ENCODE measurements around the gene FRMPD1.
A peak's percentile ranks its signal among the peaks of the same experiment; 100 is the strongest.
"Not testable (repeated sequence)": the region's sequence is repeated elsewhere in the genome, so short reads cannot be mapped to it uniquely, and the experiment has no call there.

FRMPD1 gene

GRCh38 chr9:37749129-37749528, 98.4 kb downstream of the FRMPD1 start:
- Histone ChIP-seq H3K27ac (ENCODE audit: low read depth, low read length) (no peak overlapping the region), H3K9ac (ENCODE audit: low read depth in 1 of 2, low read length in 2 of 2) (no peak overlapping the region), H3K27me3 (ENCODE audit: control insufficient read depth in 1 of 2, insufficient read depth in 2 of 2, low read length in 2 of 2) (no peaks in the 10 kb centered on the region), H3K4me1 (ENCODE audit: control insufficient read depth in 1 of 2, insufficient read depth in 2 of 2, low read length in 2 of 2) (peaks cover under 1 to 7% of the 10 kb centered on the region in 2 donors), H3K4me3 (ENCODE audit: low read depth in 1 of 2, low read length in 2 of 2) (no peak overlapping the region), H3K9me3 (ENCODE audit: control insufficient read depth in 1 of 2, low read length in 2 of 2) (no peaks in the 10 kb centered on the region), H3K36me3 (ENCODE audit: control insufficient read depth in 1 of 2, insufficient read depth in 2 of 2, low read length in 2 of 2) (no peaks in the 10 kb centered on the region)

GRCh38 chr9:37751186-37751585, 100.4 kb downstream of the FRMPD1 start:
- H3K4me3 ChIP-seq (ENCODE audit: low read depth in 1 of 2, low read length in 2 of 2), result no peak overlapping the region
- H3K36me3 ChIP-seq (ENCODE audit: control insufficient read depth in 1 of 2, insufficient read depth in 2 of 2, low read length in 2 of 2), result no peaks in the 10 kb centered on the region
- H3K9me3 ChIP-seq (ENCODE audit: control insufficient read depth in 1 of 2, low read length in 2 of 2), result no peaks in the 10 kb centered on the region
- no peak overlapping the region for H3K27ac ChIP-seq (ENCODE audit: low read depth, low read length)
- no peak overlapping the region for H3K9ac ChIP-seq (ENCODE audit: low read depth in 1 of 2, low read length in 2 of 2)
- no peaks in the 10 kb centered on the region for H3K27me3 ChIP-seq (ENCODE audit: control insufficient read depth in 1 of 2, insufficient read depth in 2 of 2, low read length in 2 of 2)
- peaks cover 8 to 19% of the 10 kb centered on the region in 2 donors for H3K4me1 ChIP-seq (ENCODE audit: control insufficient read depth in 1 of 2, insufficient read depth in 2 of 2, low read length in 2 of 2)

GRCh38 chr9:37751704-37752103, 101.0 kb downstream of the FRMPD1 start:
- H3K4me1 ChIP-seq (ENCODE audit: control insufficient read depth in 1 of 2, insufficient read depth in 2 of 2, low read length in 2 of 2), result peaks cover 8 to 19% of the 10 kb centered on the region in 2 donors
- not testable (repeated sequence) for H3K9me3 ChIP-seq (ENCODE audit: control insufficient read depth in 1 of 2, low read length in 2 of 2); H3K9ac ChIP-seq (ENCODE audit: low read depth in 1 of 2, low read length in 2 of 2); H3K27me3 ChIP-seq (ENCODE audit: control insufficient read depth in 1 of 2, insufficient read depth in 2 of 2, low read length in 2 of 2); H3K27ac ChIP-seq (ENCODE audit: low read depth, low read length); H3K4me3 ChIP-seq (ENCODE audit: low read depth in 1 of 2, low read length in 2 of 2); H3K36me3 ChIP-seq (ENCODE audit: control insufficient read depth in 1 of 2, insufficient read depth in 2 of 2, low read length in 2 of 2)

- not testable (repeated sequence) for H3K9ac ChIP-seq (ENCODE audit: low read depth in 1 of 2, low read length in 2 of 2); H3K36me3 ChIP-seq (ENCODE audit: control insufficient read depth in 1 of 2, insufficient read depth in 2 of 2, low read length in 2 of 2); H3K4me3 ChIP-seq (ENCODE audit: low read depth in 1 of 2, low read length in 2 of 2); H3K9me3 ChIP-seq (ENCODE audit: control insufficient read depth in 1 of 2, low read length in 2 of 2); H3K27me3 ChIP-seq (ENCODE audit: control insufficient read depth in 1 of 2, insufficient read depth in 2 of 2, low read length in 2 of 2); H3K27ac ChIP-seq (ENCODE audit: low read depth, low read length)
- H3K4me1 ChIP-seq (ENCODE audit: control insufficient read depth in 1 of 2, insufficient read depth in 2 of 2, low read length in 2 of 2), result peaks cover 8 to 19% of the 10 kb centered on the region in 2 donors
Measured at GRCh38 chr9:37752112-37752511, 101.4 kb downstream of the FRMPD1 start.

- H3K9ac ChIP-seq (ENCODE audit: low read depth in 1 of 2, low read length in 2 of 2), result peak overlapping the region; percentile 81 to 96
- H3K9me3 ChIP-seq (ENCODE audit: control insufficient read depth in 1 of 2, low read length in 2 of 2), result no peaks in the 10 kb centered on the region
- H3K4me1 ChIP-seq (ENCODE audit: control insufficient read depth in 1 of 2, insufficient read depth in 2 of 2, low read length in 2 of 2), result peaks cover 8 to 19% of the 10 kb centered on the region in 2 donors
- H3K27ac ChIP-seq (ENCODE audit: low read depth, low read length), result no peak overlapping the region
- peak overlapping the region; percentile 99 for H3K4me3 ChIP-seq (ENCODE audit: low read depth in 1 of 2, low read length in 2 of 2)
- H3K36me3 ChIP-seq (ENCODE audit: control insufficient read depth in 1 of 2, insufficient read depth in 2 of 2, low read length in 2 of 2), result no peaks in the 10 kb centered on the region
- no peaks in the 10 kb centered on the region for H3K27me3 ChIP-seq (ENCODE audit: control insufficient read depth in 1 of 2, insufficient read depth in 2 of 2, low read length in 2 of 2)
Measured at GRCh38 chr9:37752642-37753488, 102.1 kb downstream of the FRMPD1 start.

GRCh38 chr9:37753489-37754190, 102.9 kb downstream of the FRMPD1 start, which contains the start of gene TRMT10B:
TRMT10B (plus strand) TSS chr9:37753805; CDS start chr9:37761932, 8,127 bp downstream.
- Histone ChIP-seq H3K27me3 (ENCODE audit: control insufficient read depth in 1 of 2, insufficient read depth in 2 of 2, low read length in 2 of 2) (no peaks in the 10 kb centered on the region), H3K4me3 (ENCODE audit: low read depth in 1 of 2, low read length in 2 of 2) (peak within 1 kb of the TSS; percentile 99), H3K4me1 (ENCODE audit: control insufficient read depth in 1 of 2, insufficient read depth in 2 of 2, low read length in 2 of 2) (peaks cover 8 to 19% of the 10 kb centered on the region in 2 donors), H3K9me3 (ENCODE audit: control insufficient read depth in 1 of 2, low read length in 2 of 2) (no peaks in the 10 kb centered on the region), H3K36me3 (ENCODE audit: control insufficient read depth in 1 of 2, insufficient read depth in 2 of 2, low read length in 2 of 2) (no peaks in the 10 kb centered on the region), H3K27ac (ENCODE audit: low read depth, low read length) (peak within 1 kb of the TSS; percentile 58), H3K9ac (ENCODE audit: low read depth in 1 of 2, low read length in 2 of 2) (peak within 1 kb of the TSS; percentile 81 to 96)

GRCh38 chr9:37758747-37759146, 108.0 kb downstream of the FRMPD1 start:
- H3K9ac ChIP-seq (ENCODE audit: low read depth in 1 of 2, low read length in 2 of 2), result no peak overlapping the region
- H3K9me3 ChIP-seq (ENCODE audit: control insufficient read depth in 1 of 2, low read length in 2 of 2), result no peaks in the 10 kb centered on the region
- H3K27ac ChIP-seq (ENCODE audit: low read depth, low read length), result no peak overlapping the region

GRCh38 chr9:37760416-37761161, 109.8 kb downstream of the FRMPD1 start:
- H3K36me3 ChIP-seq (ENCODE audit: control insufficient read depth in 1 of 2, insufficient read depth in 2 of 2, low read length in 2 of 2), result peaks cover 0 to 4% of the 10 kb centered on the region in 2 donors

More at GRCh38 chr9:37758747-37759146, 108.0 kb downstream of the FRMPD1 start:
- H3K4me3 ChIP-seq (ENCODE audit: low read depth in 1 of 2, low read length in 2 of 2), result no peak overlapping the region
- H3K4me1 ChIP-seq (ENCODE audit: control insufficient read depth in 1 of 2, insufficient read depth in 2 of 2, low read length in 2 of 2), result peaks cover 8 to 14% of the 10 kb centered on the region in 2 donors
- no peaks in the 10 kb centered on the region for H3K36me3 ChIP-seq (ENCODE audit: control insufficient read depth in 1 of 2, insufficient read depth in 2 of 2, low read length in 2 of 2)
- H3K27me3 ChIP-seq (ENCODE audit: control insufficient read depth in 1 of 2, insufficient read depth in 2 of 2, low read length in 2 of 2), result no peaks in the 10 kb centered on the region

GRCh38 chr9:37761511-37761910, 110.8 kb downstream of the FRMPD1 start:
- no peak overlapping the region for H3K4me3 ChIP-seq (ENCODE audit: low read depth in 1 of 2, low read length in 2 of 2)
- no peaks in the 10 kb centered on the region for H3K4me1 ChIP-seq (ENCODE audit: control insufficient read depth in 1 of 2, insufficient read depth in 2 of 2, low read length in 2 of 2)
- no peaks in the 10 kb centered on the region for H3K9me3 ChIP-seq (ENCODE audit: control insufficient read depth in 1 of 2, low read length in 2 of 2)
- H3K9ac ChIP-seq (ENCODE audit: low read depth in 1 of 2, low read length in 2 of 2), result no peak overlapping the region
- no peaks in the 10 kb centered on the region for H3K27me3 ChIP-seq (ENCODE audit: control insufficient read depth in 1 of 2, insufficient read depth in 2 of 2, low read length in 2 of 2)
- H3K27ac ChIP-seq (ENCODE audit: low read depth, low read length), result no peak overlapping the region
- H3K36me3 ChIP-seq (ENCODE audit: control insufficient read depth in 1 of 2, insufficient read depth in 2 of 2, low read length in 2 of 2), result peaks cover 0 to 4% of the 10 kb centered on the region in 2 donors

More at GRCh38 chr9:37760416-37761161, 109.8 kb downstream of the FRMPD1 start:
- Histone ChIP-seq H3K9ac (ENCODE audit: low read depth in 1 of 2, low read length in 2 of 2) (no peak overlapping the region), H3K4me1 (ENCODE audit: control insufficient read depth in 1 of 2, insufficient read depth in 2 of 2, low read length in 2 of 2) (no peaks in the 10 kb centered on the region), H3K9me3 (ENCODE audit: control insufficient read depth in 1 of 2, low read length in 2 of 2) (no peaks in the 10 kb centered on the region), H3K4me3 (ENCODE audit: low read depth in 1 of 2, low read length in 2 of 2) (no peak overlapping the region), H3K27me3 (ENCODE audit: control insufficient read depth in 1 of 2, insufficient read depth in 2 of 2, low read length in 2 of 2) (no peaks in the 10 kb centered on the region), H3K27ac (ENCODE audit: low read depth, low read length) (no peak overlapping the region)

Measured in duodenal mucosa (tissue), 2 donors.